CD4-positive, alpha-beta T cell treated with Interferon alpha-2 for 1 hour (primary cell): ENCODE data around the gene ABHD16A.

Source experiments
- DNase-seq, 2 donors: peaks; one replicate each; pipeline ENCODE4 v3.0.0-alpha.2; 2020 to 2022

Gene ABHD16A

DNA sequence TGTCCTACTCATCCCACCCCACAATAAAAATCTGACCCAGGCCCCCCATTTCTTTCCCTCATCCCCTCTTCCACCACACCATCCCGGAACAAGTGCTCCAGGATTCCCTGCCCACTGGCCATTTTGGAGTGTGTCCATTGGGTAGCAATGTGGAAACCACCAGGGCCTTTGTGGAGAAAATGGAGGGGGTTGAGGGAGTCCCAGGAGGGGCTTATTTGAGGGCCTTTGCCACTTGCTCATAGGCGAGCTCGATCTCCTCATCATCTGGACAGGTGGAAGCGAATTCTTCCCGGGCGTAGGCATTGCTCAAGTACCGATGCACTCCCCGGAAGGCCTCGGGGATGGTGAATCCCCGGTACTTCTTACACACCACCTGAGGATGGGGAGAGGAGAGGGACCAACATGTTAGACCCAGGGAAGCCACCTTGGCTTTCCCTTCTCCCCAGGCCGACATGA lies 27.5 kb upstream of the ABHD16A start:
- DNase-seq, result no peak

DNA sequence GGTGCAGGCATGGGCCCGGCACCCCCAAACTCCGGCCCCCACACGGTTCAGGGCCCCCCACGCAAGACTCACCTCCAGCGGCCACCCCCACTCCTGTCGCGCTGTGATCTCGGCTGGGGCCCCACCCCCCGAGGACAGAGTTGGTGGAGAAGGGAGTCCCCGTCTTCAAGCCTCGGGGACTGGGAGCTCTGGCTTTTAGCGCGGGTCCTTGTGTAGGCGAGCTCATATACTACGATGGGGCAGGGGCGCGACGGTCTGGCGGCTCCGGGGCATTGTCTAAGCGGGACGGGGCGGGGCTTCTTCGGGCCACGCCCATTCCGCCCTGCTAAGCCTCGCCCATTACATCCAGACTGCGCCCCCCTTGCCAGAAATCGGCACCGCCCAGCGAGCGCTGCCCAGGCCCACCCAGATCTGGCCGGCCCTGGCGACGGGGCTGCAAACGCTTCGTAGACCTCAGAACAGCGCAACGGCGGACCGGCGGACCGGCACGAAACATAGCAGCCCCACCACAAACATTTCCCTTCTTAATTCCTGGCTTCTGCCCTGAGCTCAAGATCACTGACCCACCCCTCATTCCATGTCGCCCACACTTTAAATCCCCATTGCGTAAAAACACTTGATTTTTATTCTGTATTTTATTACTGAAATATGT lies 27.0 kb upstream of the ABHD16A start:
- DNase-seq, result peak; percentile 74 to 80

DNA sequence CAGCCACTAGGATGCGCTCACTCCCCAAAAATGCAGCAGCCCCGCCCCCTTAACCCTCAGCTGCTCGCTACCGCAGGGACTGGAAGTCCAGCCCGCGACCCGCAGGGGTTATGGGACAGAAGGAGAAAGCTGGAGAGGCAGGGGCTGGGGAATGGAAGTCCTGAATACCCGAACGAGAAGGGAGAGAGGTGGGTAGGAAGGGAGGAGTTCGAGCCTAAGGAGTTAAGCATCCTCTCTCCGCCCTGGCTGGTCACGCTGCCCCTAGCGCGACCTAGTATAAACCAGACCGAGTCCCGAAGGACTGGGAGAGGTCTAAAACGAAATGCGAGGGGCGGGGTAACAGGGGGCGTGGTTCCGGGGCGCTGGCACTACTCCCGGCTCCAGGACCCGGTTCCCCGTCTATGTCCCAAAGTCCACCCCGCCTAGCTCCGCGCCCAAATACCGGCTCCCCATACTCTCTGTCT lies 26.4 kb upstream of the ABHD16A start:
- peak; percentile 82 to 85 for DNase-seq

DNA sequence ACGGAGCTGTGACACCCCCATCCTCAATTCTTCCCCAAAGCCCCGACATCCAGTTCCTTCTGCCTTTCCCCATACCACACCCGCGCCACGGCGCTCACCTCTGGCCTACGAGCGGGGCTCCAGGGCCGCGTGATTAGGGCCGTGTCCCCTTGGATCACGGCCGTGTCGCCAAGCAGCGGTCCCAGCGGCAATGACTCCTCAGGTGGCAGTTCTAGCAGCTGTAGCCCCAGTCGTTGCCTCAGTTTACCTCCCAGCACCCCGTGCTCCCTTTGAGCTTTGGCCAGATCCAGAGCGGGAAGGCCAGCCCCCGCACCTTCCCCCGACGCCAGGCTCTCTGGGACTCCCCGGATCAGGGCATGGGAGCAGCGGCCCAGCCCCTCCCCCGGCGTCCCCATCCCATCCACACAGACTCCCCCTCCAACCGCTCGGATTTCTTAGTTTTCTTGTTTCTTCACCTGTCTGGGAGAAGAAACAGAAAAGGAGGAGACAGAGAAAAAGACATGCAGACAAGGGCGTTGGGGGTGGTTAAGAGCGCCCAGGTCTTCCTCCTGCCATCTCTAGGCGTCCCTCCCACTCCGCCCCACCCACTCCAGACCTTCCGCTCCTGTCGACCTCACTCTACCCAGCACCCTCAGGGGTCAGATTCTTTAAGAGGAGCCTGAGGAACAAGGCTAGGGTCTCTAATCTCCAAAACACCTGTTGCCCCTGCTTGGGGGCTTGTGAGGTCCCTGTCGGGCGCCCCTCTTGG lies 25.8 kb upstream of the ABHD16A start, which contains the start of gene DDAH2:
Gene DDAH2, minus strand, starts transcription at position 533 of the 748 bp plus-strand sequence. Its CDS starts 138 bp downstream, at position 395.
- no peak for DNase-seq

DNA sequence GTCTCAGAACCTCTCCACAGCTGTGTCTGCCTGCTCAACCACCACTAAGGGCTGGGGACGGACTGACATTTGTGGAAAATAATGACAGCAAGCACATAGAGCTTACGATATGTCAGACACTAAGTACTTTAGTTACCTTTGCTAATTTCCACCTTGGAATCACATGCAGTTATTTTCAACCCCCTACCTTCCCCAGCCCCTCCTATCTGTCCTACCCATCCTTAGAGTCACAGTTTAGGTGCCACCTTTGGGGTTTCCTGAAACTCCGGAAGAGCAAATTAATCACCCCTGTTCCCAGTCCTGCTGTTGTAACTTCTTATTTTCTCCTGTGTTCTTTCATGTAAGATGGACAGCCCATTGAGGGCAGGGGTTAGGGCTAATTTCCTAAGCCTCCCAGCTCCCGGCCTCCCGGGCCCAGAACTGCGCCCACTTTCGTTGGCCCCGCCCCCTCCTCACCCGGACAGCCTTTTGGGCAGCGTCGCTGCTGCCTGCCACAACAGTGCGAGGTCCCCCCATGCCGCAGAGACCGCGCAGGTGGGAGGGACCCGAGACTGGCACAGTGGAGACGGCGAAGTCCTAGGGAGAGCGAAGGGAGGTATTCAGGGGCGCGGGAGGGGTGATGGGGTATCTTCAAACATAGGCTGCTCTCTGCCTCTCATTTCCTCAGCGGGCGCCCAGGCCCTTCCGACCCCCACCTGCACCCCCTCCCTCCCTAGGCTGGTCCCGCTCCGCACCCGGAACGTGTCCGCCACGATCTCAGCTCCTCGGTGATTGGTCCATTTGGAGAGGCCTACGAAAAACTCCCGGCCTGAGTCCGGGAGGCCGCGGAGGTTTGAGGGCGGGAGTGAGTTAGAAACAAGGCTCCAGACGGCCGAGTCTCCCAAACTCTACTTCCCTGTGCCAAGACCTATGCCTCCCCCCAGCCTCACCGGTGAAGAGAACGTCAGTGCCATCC lies 24.9 kb upstream of the ABHD16A start:
- DNase-seq, result no peak

DNA sequence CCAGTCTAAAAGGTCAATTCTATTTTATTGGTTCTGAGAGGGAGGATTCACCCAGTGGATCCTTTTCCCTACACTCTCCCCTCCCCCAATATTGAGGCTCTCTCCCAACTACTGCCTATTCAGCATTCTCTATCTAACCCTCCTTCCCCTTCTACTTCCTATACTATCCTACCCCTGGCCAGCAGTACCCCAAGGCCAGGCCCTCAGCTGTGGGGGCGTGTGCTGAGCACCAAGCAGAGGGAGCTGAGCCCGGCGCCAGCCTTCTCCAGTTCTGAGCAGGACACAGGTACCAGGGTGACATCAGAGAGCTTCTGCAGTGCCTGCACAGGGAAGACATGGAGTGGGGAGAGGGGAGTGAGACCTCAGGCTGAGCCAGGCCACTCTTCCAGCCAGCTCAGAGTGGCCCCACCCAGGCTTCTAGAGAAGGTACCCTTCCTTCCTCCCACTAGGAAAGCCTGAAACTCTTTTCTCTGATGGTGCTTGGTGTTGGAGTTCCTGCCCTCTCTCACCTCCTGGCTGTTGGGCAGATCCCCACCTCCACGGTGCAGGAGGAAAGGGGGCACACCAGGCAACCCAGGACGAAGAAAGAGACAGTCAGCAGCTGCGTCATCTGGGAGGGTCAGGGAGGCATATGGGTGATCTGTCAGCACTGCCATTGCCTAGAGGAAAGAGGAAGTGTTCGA lies 24.1 kb upstream of the ABHD16A start:
- DNase-seq, result peak; percentile 30 to 74

DNA sequence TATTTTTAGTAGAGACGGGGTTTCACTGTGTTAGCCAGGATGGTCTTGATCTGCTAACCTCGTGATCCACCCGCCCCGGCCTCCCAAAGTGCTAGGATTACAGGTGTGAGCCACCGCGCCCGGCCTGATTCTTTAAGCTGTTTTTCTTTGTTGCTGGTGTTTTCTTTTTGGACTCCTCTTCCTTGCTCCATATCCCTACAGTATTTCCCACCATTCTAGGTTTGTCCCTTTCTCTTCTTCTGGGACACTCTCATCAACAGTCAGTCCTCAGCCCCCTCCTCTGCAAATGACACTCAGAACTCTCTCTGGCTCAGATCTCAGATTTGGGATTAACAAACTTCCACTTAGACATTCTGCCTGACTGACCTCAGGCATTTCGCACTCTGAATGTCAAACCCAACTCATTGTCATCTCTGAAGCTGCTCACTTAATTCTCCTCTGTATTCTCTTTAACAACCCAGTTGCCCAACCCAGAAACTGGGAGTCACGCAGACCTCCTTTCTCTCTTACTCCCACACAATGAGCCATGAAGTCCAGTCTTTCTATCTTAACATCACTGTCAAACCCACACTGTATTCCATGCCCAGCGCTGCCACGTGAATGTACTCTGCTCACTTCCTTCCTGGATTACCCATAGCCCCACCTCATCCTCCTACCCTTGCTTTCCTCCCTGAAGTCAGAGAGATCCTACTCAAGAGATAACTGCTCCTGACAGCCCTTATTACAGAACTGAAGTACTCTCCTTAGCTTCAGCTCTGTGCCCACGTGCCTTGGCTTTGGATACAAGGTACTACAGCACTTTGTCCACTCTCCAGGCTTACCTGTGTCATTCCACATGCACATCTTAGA lies 22.6 kb upstream of the ABHD16A start:
- no peak for DNase-seq

DNA sequence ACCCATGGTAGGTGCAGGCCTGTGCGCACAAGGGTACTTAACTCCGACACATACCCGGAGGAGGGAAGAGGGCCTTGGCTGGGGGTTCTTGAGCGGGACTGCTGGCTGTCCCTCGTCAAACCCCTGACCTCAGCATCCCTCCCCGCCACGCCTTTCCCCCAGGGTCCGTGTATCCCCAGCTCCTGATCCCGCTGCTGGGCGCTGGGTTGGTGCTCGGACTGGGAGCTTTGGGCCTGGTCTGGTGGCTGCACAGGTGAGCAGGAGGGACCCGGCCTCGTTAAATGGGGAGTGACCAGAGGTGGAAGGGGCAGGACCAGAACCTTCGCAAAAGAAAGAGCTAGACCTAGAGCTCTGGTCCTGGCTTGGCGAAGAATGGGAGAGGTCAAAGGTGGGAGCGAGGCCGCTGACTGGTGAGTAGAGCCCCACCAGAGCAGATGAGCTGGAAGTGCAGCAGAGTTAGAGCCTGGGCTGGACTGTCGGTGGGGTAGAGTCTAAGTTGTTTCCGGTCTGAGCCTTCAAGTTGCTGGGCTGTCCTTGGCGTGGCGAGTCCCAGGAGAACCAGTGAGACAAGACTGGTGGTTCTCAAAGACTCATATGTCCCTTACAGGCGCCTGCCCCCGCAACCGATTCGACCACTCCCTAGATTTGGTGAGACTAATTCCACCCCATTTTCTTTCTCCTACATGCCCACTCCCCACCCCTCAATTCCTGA lies 21.0 kb upstream of the ABHD16A start:
- DNase-seq, result no peak

DNA sequence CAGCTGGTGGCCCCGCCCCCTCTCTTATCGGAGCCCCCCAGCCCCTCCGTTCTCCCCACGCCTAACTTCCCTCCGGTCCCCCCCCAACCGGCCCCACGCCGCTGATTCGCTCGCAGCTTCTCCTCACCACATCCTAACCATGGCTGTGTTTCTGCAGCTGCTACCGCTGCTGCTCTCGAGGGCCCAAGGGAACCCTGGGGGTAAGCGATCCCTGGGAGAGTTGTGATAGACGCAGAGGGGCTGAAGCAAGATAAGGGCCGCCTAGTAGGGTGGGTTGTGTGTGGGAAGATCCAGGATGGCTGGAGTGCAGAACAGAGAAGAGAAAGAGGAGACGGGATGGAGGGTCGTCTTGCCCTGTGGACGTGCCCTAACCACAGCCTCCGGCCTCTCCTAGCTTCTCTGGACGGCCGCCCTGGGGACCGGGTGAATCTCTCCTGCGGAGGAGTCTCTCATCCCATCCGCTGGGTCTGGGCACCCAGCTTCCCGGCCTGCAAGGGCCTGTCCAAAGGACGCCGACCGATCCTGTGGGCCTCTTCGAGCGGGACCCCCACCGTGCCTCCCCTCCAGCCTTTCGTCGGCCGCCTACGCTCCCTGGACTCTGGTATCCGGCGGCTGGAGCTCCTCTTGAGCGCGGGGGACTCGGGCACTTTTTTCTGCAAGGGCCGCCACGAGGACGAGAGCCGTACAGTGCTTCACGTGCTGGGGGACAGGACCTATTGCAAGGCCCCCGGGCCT lies 20.3 kb upstream of the ABHD16A start, which contains the start of gene MPIG6B:
Gene MPIG6B, plus strand, starts transcription at position 129 of the 735 bp plus-strand sequence. Its CDS starts 11 bp downstream, at position 140.
- DNase-seq, result no peak

DNA sequence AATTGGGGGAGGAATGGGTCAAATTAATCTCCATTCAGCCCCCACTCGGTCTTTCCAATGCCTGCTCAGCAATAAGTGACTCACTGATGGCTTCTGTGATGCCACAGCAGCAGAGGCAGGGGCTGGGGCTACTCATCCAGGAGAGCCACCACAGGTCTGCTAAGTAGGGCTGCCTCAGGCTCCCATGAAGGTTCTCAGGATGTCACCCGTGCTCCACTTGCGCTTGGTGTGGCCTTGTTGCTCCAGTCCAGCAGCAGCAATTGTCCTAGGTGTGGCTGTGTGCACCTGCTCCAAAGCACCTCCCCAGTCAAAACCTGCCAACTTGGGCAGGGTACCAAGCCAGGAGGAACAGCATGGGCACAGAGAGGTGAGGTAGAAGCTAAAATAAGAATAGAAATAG lies 19.0 kb upstream of the ABHD16A start:
- DNase-seq, result no peak

DNA sequence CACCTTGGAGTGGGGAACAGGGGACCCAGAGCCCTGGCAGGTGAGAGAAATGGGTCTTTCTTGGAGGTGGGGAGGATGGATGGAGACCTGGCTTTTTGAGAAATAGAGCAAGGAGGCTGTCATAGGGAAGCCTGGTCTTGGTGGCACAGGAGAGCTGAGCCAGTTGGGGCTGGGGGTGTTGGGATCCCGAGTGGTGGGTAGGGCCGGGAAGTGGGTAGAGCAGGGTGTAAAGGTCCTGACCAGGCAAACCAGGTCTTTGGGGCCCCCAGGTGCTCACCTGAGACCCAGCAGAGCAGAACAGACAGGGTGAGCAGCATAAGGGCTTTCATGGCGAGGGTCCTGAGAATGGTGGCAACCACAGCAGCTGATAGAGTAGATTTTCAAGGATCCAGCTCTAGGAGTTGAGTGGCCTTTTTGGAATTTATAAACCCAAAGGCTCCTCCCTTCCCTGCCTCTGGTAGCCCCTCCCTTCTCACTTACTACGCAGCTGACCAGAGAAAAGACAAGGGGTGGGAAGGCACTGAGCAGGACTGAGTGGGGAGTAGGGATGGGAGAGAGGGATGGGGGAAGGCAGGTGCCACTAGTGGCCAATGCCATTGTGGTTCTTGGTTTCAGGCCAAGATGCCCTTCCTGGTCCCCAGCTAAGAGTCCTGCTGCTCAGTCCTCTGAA lies 18.4 kb upstream of the ABHD16A start, which contains the start of gene LY6G6C:
Gene LY6G6C, minus strand, starts transcription at position 396 of the 670 bp plus-strand sequence. Its CDS starts 67 bp downstream, at position 329.
- no peak for DNase-seq

DNA sequence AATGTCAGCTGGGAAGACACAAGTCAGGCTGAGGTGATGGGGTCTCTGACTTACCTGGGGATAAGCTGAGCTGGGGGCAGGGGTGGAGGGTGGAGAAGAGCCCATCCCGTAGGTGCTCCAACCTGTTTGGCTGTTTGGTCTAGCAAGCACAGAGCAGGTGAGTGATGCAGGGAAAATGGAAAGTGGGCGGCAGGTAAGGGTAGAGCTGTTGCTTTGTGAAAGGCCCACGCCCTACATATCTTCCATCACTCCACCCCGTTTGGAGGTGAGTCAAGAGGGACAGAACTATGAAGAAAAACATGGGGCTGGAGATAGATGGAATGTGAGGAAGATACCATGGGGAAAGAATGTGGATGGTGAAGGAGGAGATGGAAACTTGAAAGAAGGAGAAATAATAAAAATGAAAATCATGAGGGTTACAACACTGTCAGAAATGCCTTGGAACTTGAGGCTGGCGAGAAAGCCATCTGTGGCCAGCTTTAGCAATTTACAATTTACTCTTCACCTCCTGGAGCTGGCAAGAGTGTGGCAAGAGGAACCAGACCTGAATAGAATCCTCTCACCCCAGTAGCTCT lies 17.2 kb upstream of the ABHD16A start:
- DNase-seq, result no peak

DNA sequence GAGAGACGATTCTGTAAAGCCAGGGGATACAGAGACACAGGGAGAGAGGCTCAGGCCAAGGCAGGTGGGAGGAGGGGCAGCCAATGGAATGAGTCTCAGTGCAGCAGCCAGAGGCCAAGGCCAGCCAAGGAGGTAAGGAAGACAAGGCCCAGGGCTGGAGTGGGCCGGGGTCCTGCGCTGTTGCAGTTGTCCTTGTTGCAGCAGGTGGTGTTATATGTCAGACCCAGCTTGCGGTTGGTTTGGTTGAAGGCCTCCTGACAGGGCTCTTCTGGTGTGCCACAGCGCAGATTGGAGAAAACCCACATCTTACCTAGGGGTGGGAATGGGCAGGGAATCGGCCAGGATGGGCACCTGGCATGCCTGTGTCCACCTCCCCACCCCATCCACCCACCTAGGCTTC lies 15.9 kb upstream of the ABHD16A start:
- DNase-seq, result no peak

DNA sequence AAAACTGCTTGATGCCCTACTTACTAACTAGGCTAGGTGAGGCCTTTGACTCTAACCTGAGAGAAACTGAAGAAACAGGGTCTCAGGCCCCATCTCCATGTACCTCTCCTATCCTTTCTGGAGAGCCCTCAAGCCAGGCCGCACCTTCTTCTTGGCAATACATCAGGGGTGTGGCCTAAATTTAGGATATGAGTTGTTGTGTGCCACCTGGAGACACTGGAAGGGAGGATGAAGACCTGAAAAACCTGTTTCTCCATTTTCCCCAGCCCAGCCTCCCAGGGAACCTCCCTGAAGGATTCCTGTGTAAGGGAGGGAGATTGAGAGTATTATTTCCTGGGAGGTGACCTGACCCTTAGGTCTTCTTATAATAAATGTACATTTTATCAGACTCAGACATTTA lies 15.1 kb upstream of the ABHD16A start:
- no peak for DNase-seq

DNA sequence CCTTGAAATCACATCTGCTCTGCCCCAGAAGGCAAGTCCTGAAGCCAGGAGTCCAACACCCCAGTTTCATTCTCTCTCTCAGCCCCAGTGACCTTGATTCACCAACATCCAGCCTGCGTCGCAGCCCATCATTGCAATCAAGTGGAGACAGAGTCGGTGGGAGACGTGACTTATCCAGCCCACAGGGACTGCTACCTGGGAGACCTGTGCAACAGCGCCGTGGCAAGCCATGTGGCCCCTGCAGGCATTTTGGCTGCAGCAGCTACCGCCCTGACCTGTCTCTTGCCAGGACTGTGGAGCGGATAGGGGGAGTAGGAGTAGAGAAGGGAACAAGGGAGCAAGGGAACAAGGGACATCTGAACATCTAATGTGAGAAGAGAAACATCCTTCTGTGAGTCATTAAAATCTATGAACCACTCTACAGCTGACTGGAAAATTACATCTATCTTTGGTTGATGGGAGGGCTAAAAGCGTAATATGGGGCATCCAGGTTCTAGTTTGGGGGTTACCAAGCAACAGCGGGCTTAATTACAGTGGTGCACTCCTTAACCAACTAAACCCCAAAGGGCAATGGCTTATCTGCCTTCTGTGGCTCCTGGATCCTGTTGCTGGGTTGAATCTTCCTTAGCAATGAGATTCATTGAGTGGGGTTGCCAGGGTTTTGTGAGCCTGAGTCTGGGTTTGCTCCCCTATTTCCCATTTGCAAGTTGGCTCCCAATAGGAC lies 14.5 kb upstream of the ABHD16A start:
- DNase-seq, result no peak

DNA sequence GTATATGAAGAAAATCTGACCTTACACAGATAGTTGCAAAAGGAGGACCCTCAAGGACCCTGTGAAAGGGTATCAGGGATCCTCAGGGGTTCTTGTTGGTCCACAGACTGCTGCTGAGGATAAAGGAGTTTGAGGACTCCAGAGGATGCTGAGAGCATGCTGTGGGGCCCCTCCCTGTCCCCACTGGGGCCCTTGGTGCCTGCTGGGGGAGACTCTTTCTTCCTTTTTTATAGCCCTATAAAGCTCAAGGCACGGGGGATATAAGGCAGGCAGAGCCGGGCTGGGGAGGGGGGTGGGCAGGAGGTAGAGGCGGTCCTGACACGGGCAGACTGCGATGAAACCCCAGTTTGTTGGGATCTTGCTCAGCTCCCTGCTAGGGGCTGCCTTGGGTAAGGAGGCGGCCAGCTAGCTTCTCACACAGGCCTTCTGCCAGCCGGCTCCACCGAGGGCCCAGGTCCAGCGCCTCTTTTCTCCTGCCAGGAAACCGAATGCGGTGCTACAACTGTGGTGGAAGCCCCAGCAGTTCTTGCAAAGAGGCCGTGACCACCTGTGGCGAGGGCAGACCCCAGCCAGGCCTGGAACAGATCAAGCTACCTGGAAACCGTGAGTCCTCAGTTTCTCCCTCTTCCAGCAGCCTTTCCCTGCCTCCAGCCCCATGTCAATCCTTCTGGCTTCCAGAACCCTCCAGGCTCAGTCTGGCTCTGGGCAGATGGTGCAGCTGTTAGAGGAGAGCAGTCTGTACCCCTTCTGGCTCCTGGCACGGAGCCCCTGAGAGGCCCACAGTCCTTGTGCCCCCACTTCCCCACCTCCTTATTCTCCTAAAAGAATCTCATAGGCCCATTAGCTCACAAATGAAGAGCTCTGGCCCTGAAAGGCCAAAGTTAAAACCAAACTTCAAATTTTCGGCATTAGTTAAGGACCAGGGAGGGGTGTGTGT lies 12.2 kb upstream of the ABHD16A start, which contains the start of gene LY6G6D:
Gene LY6G6D, plus strand, starts transcription at position 327 of the 937 bp plus-strand sequence. Its CDS starts 8 bp downstream, at position 335.
- DNase-seq, result no peak
